GM18498 (cell line): ENCODE data around the gene FAAP100.

Experiments used
- ATAC-seq: cut with Tn5 transposase; IDR thresholded peaks from one replicate; pipeline ENCODE4 v1.9.1; 2021; ENCODE audit warnings: mild to moderate bottlenecking, moderate library complexity; ENCODE audit not compliant: unreplicated experiment

FAAP100 gene

DNA sequence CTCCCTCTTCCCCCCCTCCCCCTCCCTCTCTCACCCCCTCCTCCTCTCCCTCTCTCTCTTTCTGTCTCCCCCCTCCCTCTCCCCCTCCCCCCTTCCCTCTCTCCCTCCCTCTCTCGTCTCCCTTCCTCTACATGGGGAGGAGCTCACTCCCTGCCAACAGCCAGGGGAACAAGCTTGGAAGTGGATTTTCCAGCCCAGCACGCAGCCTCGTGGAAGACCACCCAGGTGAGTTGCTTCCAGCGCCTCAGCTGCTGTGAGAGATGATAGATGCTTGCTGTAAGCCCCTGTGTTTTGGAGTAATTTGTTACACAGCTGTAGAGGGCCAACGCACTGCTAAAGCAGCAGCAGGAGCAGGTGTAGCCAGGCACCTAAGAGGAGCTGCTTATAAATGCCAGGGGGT is 60.4 kb downstream of the FAAP100 start:
- ATAC-seq, result no peak

DNA sequence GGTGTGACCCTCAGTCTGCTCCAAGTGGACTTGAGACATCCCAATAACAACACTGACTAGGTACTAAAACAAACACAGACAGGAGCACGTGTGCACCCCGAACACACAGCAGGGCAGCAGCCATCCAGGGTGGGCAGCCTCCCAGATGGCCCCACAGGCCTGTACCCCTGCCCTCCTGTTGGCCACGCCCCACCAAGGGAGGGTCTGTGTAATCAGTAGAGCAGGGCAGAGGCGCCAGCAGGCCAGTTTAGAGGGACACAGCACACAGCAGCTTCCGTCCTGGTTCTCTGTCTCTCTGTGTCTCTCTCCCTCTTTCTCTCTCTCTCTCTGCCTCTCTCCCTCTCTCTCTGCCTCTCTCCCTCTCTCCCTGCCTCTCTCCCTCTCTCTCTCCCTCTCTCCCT is 61.0 kb downstream of the FAAP100 start:
- ATAC-seq, result no peak

DNA sequence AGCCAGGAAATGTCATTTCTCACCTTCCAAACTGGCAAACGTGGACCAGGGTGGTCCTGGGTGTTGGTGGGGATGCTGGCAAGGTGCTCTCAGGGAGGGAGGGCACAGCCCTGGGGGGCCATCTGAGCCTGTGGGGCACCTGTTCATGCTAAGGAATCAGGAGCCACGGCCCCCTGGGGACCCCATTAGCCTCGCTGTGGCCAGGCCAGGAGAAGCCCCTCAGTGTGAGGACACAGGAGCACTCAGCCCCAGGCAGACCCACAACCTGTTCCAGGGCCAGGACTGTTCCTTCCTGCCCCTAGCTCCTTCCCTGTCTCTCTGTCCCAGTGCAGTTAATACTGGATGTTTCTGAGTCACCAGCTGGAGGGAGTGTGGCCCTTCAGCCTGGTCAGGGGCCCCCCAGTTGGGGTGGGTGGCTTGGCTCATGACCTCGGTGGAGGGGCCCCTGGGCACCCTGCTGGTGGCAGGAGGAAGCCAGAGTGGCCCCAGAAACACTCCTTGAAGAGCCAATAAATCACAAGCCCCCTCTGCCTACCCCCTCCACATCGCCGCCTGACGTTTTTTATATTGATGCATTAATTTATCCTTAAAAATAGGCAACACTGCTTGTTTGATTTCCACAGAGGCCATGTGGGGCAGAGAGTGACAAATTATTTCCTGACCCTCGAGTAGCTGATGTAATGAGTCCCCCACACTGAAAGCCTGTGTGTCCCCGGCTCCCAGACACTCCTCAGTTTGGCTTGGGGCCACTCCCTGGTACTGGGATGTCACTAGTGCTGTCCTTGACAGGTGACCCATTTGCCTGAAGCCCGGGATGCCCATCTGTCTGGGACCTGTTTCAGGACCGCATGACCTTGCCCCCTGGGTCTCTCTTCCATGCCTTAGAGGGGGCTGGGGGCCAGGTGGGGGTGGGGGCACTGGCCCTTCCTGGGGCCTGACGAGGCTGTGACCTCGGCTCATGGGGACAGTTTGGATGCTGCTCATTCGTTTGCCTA is 61.9 kb downstream of the FAAP100 start:
- no peak for ATAC-seq
